ENCODE results near the gene TAS2R7.

GRCh38 chr12:10810068-10810467 is 7.6 kb upstream of the TAS2R7 start, which contains the start of gene TAS2R9:
- TF ChIP-seq, protein P1, sequence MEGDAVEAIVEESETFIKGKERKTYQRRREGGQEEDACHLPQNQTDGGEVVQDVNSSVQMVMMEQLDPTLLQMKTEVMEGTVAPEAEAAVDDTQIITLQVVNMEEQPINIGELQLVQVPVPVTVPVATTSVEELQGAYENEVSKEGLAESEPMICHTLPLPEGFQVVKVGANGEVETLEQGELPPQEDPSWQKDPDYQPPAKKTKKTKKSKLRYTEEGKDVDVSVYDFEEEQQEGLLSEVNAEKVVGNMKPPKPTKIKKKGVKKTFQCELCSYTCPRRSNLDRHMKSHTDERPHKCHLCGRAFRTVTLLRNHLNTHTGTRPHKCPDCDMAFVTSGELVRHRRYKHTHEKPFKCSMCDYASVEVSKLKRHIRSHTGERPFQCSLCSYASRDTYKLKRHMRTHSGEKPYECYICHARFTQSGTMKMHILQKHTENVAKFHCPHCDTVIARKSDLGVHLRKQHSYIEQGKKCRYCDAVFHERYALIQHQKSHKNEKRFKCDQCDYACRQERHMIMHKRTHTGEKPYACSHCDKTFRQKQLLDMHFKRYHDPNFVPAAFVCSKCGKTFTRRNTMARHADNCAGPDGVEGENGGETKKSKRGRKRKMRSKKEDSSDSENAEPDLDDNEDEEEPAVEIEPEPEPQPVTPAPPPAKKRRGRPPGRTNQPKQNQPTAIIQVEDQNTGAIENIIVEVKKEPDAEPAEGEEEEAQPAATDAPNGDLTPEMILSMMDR (IDR thresholded peaks at IDR 0.05), result no peak
- no peak for TF ChIP-seq POLR2A (IDR thresholded peaks at IDR 0.05)
